ENCODE measurements around the gene ANK3.

DNA sequence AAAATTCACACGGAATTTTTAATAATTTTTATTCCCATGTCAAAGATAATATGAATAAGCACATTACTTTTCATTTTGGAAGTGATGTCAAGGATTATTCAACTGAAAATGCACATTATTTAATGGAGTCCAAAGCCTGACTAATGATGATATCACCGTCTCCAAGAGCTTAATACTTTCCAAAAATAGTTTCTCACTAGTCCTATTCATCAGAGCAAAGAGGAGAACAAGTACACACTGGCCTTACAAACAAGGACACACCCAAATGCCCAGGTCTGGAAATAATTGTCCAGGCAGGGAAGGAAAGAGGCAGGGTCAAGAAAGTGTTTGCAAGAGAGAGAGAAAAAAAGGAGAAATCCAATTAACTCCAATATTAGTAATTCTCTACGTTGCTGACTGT lies 266.5 kb downstream of the ANK3 start:
- no peak for TF ChIP-seq TAF1 (IDR thresholded peaks at IDR 0.05; ENCODE audit: borderline replicate concordance, insufficient read depth, low read length)
- TF ChIP-seq, protein P1, sequence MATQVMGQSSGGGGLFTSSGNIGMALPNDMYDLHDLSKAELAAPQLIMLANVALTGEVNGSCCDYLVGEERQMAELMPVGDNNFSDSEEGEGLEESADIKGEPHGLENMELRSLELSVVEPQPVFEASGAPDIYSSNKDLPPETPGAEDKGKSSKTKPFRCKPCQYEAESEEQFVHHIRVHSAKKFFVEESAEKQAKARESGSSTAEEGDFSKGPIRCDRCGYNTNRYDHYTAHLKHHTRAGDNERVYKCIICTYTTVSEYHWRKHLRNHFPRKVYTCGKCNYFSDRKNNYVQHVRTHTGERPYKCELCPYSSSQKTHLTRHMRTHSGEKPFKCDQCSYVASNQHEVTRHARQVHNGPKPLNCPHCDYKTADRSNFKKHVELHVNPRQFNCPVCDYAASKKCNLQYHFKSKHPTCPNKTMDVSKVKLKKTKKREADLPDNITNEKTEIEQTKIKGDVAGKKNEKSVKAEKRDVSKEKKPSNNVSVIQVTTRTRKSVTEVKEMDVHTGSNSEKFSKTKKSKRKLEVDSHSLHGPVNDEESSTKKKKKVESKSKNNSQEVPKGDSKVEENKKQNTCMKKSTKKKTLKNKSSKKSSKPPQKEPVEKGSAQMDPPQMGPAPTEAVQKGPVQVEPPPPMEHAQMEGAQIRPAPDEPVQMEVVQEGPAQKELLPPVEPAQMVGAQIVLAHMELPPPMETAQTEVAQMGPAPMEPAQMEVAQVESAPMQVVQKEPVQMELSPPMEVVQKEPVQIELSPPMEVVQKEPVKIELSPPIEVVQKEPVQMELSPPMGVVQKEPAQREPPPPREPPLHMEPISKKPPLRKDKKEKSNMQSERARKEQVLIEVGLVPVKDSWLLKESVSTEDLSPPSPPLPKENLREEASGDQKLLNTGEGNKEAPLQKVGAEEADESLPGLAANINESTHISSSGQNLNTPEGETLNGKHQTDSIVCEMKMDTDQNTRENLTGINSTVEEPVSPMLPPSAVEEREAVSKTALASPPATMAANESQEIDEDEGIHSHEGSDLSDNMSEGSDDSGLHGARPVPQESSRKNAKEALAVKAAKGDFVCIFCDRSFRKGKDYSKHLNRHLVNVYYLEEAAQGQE (IDR thresholded peaks at IDR 0.05; ENCODE audit: insufficient read depth in 1 of 2, low read depth in 2 of 2, low read length in 2 of 2) = no peak
